ENCODE data around the gene ZNF639.

DNA sequence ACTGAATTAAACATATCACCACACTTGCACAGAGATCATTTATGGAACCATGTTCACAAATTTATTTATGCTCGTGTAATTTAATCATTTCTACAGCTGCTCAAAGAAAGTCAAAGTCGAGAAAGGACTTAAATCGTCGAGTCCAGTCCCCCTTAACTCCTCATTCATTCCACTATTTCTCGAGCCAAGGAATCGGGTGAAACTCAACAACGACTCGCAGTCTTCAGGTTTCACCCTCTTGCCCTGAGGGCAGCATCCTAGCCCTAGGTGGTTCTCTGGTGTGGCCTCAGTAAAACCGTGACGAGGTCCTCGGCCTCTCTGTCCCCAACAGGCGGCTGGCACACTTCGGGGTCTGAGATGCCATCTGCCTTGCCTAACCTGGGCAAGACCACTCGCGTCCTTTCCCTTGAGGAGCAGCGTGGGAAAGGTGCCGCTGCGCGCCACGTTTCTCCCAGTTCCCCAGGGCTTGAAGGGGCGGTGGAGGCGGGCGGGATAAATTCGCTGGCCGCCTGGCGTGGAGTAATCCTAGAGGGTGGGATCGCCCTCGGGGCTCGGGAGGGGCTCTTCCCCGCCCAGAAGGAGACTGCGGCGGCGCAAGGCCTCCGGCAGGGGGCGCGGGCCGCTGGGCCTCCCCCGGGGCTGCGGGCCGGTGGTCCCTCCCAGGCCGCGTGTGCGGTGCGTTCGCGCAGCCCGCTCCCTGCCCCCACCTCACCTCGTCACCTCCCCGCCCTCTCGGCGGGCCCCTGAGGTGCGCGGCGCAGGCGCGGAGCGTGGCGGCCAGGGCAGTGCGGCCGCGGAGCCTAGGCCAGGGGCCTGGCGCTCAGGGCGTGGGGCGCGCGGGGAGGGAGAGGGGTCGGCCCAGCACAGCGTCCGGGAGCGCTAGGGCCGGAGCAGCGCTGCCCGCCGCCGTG, at the start of gene ZNF639:
- TF ChIP-seq, protein P1, sequence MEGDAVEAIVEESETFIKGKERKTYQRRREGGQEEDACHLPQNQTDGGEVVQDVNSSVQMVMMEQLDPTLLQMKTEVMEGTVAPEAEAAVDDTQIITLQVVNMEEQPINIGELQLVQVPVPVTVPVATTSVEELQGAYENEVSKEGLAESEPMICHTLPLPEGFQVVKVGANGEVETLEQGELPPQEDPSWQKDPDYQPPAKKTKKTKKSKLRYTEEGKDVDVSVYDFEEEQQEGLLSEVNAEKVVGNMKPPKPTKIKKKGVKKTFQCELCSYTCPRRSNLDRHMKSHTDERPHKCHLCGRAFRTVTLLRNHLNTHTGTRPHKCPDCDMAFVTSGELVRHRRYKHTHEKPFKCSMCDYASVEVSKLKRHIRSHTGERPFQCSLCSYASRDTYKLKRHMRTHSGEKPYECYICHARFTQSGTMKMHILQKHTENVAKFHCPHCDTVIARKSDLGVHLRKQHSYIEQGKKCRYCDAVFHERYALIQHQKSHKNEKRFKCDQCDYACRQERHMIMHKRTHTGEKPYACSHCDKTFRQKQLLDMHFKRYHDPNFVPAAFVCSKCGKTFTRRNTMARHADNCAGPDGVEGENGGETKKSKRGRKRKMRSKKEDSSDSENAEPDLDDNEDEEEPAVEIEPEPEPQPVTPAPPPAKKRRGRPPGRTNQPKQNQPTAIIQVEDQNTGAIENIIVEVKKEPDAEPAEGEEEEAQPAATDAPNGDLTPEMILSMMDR (IDR thresholded peaks at IDR 0.05): peak; percentile 65 to 92 (median 80)
- TF ChIP-seq POLR2A (IDR thresholded peaks at IDR 0.05): peak; percentile 23 to 69 (median 28)
